SK-N-SH (cell line): ENCODE measurements around the gene SPTBN1. TPM values are rescaled to one million over a fixed set of nuclear protein-coding genes. Genes with fewer than 3 reads are reported as not detected.

Experiments used
- CTCF ChIA-PET: fragments of 300-600, 350-600 bp; formaldehyde crosslinking; extraction: SDS; loops from one replicate; lab custom pipeline; 2021; lab: Yijun Ruan, JAX
- POLR2A ChIA-PET: fragments of 350-600 bp; sonication (Branson Sonifier 250); formaldehyde crosslinking; extraction: SDS; loops from one replicate; lab custom pipeline; 2020; ENCODE audit warnings: antibody characterized with exemption, inconsistent platforms; lab: Yijun Ruan, JAX
- DNase-seq: peaks from one replicate; pipeline ENCODE4 v3.0.0; 2012
- H2AFZ ChIP-seq: fragments of 200-600 bp; sonication (generic); 2 replicates; pipeline ENCODE4 v1.8.1; 2016; ENCODE audit warnings: antibody characterized with exemption, mild to moderate bottlenecking, low read depth
- H3F3A ChIP-seq: fragments of 200-600 bp; sonication (generic); replicated peaks from 2 replicates; pipeline ENCODE3; 2016; ENCODE audit warnings: antibody characterized with exemption, mild to moderate bottlenecking; ENCODE audit not compliant: insufficient read depth
- H3K27ac ChIP-seq, 2 experiments: fragments of 200-500 bp in 1 of 2; fragments of 200-600 bp in 1 of 2; sonication (Bioruptor generic) in 1 of 2; sonication (generic), shearing (Covaris generic) in 1 of 2; 2 replicates each; pipeline versions ENCODE4 v1.5.1 to v1.6.1; 2014 to 2016; ENCODE audit warnings: low read depth in 2 of 2, inconsistent platforms in 1 of 2, low read length in 1 of 2, mild to moderate bottlenecking in 1 of 2, mixed read lengths in 1 of 2
- H3K27me3 ChIP-seq: fragments of 200-600 bp; sonication (generic), shearing (Covaris generic); 2 replicates; pipeline ENCODE4 v1.6.1; 2016; ENCODE audit warnings: mixed run types; ENCODE audit not compliant: insufficient read depth
- H3K36me3 ChIP-seq, 2 experiments: fragments of 200-500 bp in 1 of 2; fragments of 200-600 bp in 1 of 2; sonication (Bioruptor generic) in 1 of 2; sonication (generic) in 1 of 2; replicated peaks in 1 of 2; 2 replicates each; pipeline versions ENCODE3 to v1.5.1; 2014 to 2016; ENCODE audit warnings: low read length in 1 of 2, mild to moderate bottlenecking in 1 of 2; ENCODE audit not compliant: insufficient read depth in 2 of 2, control insufficient read depth in 1 of 2
- H3K4me1 ChIP-seq, 2 experiments: fragments of 200-500 bp in 1 of 2; fragments of 200-600 bp in 1 of 2; sonication (Bioruptor generic) in 1 of 2; sonication (generic), shearing (Covaris generic) in 1 of 2; 2 replicates each; pipeline versions ENCODE4 v1.5.1 to v1.6.1; 2014 to 2016; ENCODE audit warnings: low read depth in 1 of 2, low read length in 1 of 2, mixed run types in 1 of 2; ENCODE audit not compliant: insufficient read depth in 2 of 2, control insufficient read depth in 1 of 2
- H3K4me2 ChIP-seq: fragments of 200-600 bp; sonication (generic), shearing (Covaris generic); 2 replicates; pipeline ENCODE4 v1.6.1; 2017; ENCODE audit warnings: mixed run types
- H3K4me3 ChIP-seq, 2 experiments: fragments of 200-500 bp in 1 of 2; fragments of 200-600 bp in 1 of 2; sonication (Bioruptor generic) in 1 of 2; sonication (generic), shearing (Covaris generic) in 1 of 2; 2 replicates each; pipeline versions ENCODE4 v1.5.1 to v1.8.1; 2014 to 2016; ENCODE audit warnings: low read depth in 2 of 2, inconsistent platforms in 1 of 2, low read length in 1 of 2, mild to moderate bottlenecking in 1 of 2, mixed read lengths in 1 of 2, moderate library complexity in 1 of 2
- H3K79me2 ChIP-seq: fragments of 200-600 bp; sonication (generic); 2 replicates; pipeline ENCODE4 v1.8.1; 2017; ENCODE audit warnings: mild to moderate bottlenecking; ENCODE audit not compliant: insufficient read depth
- H3K9ac ChIP-seq: fragments of 200-600 bp; sonication (generic); 2 replicates; pipeline ENCODE4 v1.6.1; 2017; ENCODE audit warnings: mixed run types
- H3K9me2 ChIP-seq: fragments of 200-600 bp; sonication (generic); 2 replicates; pipeline ENCODE4 v1.6.1; 2017; ENCODE audit warnings: mixed run types
- H3K9me3 ChIP-seq: fragments of 200-600 bp; sonication (generic); 2 replicates; pipeline ENCODE4 v1.6.1; 2017; ENCODE audit warnings: mixed run types, mild to moderate bottlenecking, moderate library complexity
- H4K20me1 ChIP-seq: fragments of 200-600 bp; sonication (generic); 2 replicates; pipeline ENCODE4 v1.6.1; 2017; ENCODE audit warnings: mild to moderate bottlenecking, mixed run types; ENCODE audit not compliant: insufficient read depth
- CHD2 ChIP-seq: fragments of 150-350 bp; IDR thresholded peaks from 2 replicates; pipeline ENCODE4 v1.6.1; 2018; ENCODE audit warnings: low read length; ENCODE audit not compliant: partially characterized antibody
- ELF1 ChIP-seq: IDR thresholded peaks from 2 replicates; pipeline ENCODE4 v1.4.0; 2012
- EP300 ChIP-seq, 2 experiments: IDR thresholded peaks; 2 replicates each; pipeline versions ENCODE4 v1.4.0 to v1.6.1; 2012; ENCODE audit warnings: borderline replicate concordance in 1 of 2, low read depth in 1 of 2, low read length in 1 of 2
- EZH2phosphoT487 ChIP-seq: fragments of 200-600 bp; sonication (generic); IDR thresholded peaks from 2 replicates; pipeline ENCODE4 v1.6.1; 2017; ENCODE audit warnings: low read depth, mixed run types, mild to moderate bottlenecking, antibody characterized with exemption, moderate library complexity, borderline replicate concordance
- FOSL2 ChIP-seq: IDR thresholded peaks from 2 replicates; pipeline ENCODE4 v1.4.0; 2012; ENCODE audit warnings: low read depth, mild to moderate bottlenecking, moderate library complexity, borderline replicate concordance
- GABPA ChIP-seq: IDR thresholded peaks from 2 replicates; pipeline ENCODE4 v1.4.0; 2012; ENCODE audit warnings: low read depth, mild to moderate bottlenecking
- JUND ChIP-seq: IDR thresholded peaks from 2 replicates; pipeline ENCODE4 v1.4.0; 2012
- MEF2A ChIP-seq: IDR thresholded peaks from 2 replicates; pipeline ENCODE4 v1.4.0; 2012; ENCODE audit warnings: low read depth, borderline replicate concordance
- MXI1 ChIP-seq: IDR thresholded peaks from 2 replicates; pipeline ENCODE4 v1.6.1; 2012; ENCODE audit warnings: mild to moderate bottlenecking, low read depth, low read length, improper control_type of control experiment
- POLR2AphosphoS5 ChIP-seq: IDR thresholded peaks from 2 replicates; pipeline ENCODE4 v1.6.1; 2012; ENCODE audit warnings: low read depth, low read length
- RCOR1 ChIP-seq: fragments of 150-350 bp; IDR thresholded peaks from 2 replicates; pipeline ENCODE4 v1.6.1; 2017; ENCODE audit warnings: antibody characterized with exemption, low read length
- RXRA ChIP-seq: IDR thresholded peaks from 2 replicates; pipeline ENCODE4 v1.4.0; 2012; ENCODE audit warnings: low read depth, mild to moderate bottlenecking, borderline replicate concordance
- SMC3 ChIP-seq: IDR thresholded peaks from 2 replicates; pipeline ENCODE4 v1.6.1; 2012; ENCODE audit warnings: low read depth, low read length, improper control_type of control experiment
- TAF1 ChIP-seq: IDR thresholded peaks from 2 replicates; pipeline ENCODE4 v1.6.1; 2012; ENCODE audit warnings: low read depth, mild to moderate bottlenecking, low read length, moderate library complexity, borderline replicate concordance
- TCF12 ChIP-seq: IDR thresholded peaks from 2 replicates; pipeline ENCODE4 v1.4.0; 2012
- TEAD4 ChIP-seq: IDR thresholded peaks from 2 replicates; pipeline ENCODE4 v1.4.0; 2012; ENCODE audit warnings: mild to moderate bottlenecking, borderline replicate concordance; ENCODE audit not compliant: insufficient read depth
- WGBS: methylation state at CpG from one replicate; pipeline ENCODE4 v1.1.6; 2017; ENCODE audit warnings: low lambda C conversion rate; 5-methylcytosine and 5-hydroxymethylcytosine counted together
- polyA plus RNA-seq, 3 experiments: library from polyadenylated mRNA; depleted of rRNA; stranded (reverse); fragments of >200 nt; gene quantifications; 2 replicates each; pipeline ENCODE4 v1.2.3, GENCODE V29; 2012
- TF ChIP-seq, protein P1 (sequence below): IDR thresholded peaks from 2 replicates; pipeline ENCODE4 v1.4.0; 2012; ENCODE audit warnings: low read depth, borderline replicate concordance
- TF ChIP-seq, protein P2 (sequence below): IDR thresholded peaks from 2 replicates; pipeline ENCODE4 v1.6.1; 2012; ENCODE audit warnings: mild to moderate bottlenecking, low read depth, low read length, moderate library complexity
- TF ChIP-seq, protein P3 (sequence below): fragments of 200-600 bp; sonication (generic); IDR thresholded peaks from 2 replicates; pipeline ENCODE4 v1.6.1; 2017; ENCODE audit warnings: antibody characterized with exemption, mild to moderate bottlenecking, moderate library complexity
- TF ChIP-seq, protein P4 (sequence below): IDR thresholded peaks from 2 replicates; pipeline ENCODE4; 2012

Gene SPTBN1
- polyA plus RNA-seq, 1 of the 3 experiments (the other 2 are of a cell fraction): 29.1 TPM

DNA sequence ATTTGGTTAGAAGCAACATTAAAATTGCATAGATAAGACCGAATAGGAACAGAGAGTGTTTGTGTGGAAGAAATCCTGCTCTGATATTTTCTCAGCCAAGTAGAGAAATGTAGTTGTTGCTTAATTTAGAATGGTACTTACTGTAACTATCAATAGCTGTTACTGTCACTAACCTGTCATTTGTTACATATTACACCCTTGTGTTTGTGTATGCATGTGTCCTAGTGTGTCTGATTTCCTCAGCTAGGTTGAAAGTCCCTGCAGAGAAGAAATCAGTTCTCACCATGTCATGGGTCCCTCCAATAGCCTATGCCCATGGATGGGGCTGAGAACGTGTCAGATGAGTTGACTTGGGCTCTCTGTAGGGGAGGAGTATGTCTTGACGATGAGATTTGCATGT is 94.4 kb downstream of the SPTBN1 start:
- H3K36me3 ChIP-seq: no peaks in the 10 kb centered on the region
- H3K4me3 ChIP-seq: no peak overlapping the region
- H3K4me2 ChIP-seq: no peak overlapping the region
- no peak for TF ChIP-seq FOSL2
- TF ChIP-seq SMC3: no peak
- TF ChIP-seq GABPA: no peak
- TF ChIP-seq, all 33 proteins: peak for 0
- WGBS: 87% methylated on average over 3 of the region's 3 CpGs
- Histone ChIP-seq H3K9ac (no peak overlapping the region), H3K79me2 (peaks cover 15% of the 10 kb centered on the region; the same call in 1 of the 2 replicates), H2AFZ (no peak overlapping the region), H3K4me1 (peaks cover 0 to 12% of the 10 kb centered on the region in 2 experiments; a peak in 1 of 4 replicates), H3K27ac (no peak overlapping the region), H4K20me1 (0 out of 2 replicates have a peak, but pooled peaks cover 3% of the 10 kb centered on the region), H3F3A (no peaks in the 10 kb centered on the region), H3K9me3 (no peaks in the 10 kb centered on the region), H3K9me2 (no peaks in the 10 kb centered on the region), H3K27me3 (no peaks in the 10 kb centered on the region)
- DNase-seq: no peak
- ChIA-PET POLR2A (interaction anchor here (2.1 kb wide), 1 partner anchor 9 kb away, joined by 7 read pairs; no protein-coding TSS in a partner anchor), CTCF (interaction anchor here (1.0 to 1.4 kb wide), 5 partner anchors 15 to 154 kb away, joined by 3 to 5 read pairs (median 4); no protein-coding TSS in a partner anchor)

DNA sequence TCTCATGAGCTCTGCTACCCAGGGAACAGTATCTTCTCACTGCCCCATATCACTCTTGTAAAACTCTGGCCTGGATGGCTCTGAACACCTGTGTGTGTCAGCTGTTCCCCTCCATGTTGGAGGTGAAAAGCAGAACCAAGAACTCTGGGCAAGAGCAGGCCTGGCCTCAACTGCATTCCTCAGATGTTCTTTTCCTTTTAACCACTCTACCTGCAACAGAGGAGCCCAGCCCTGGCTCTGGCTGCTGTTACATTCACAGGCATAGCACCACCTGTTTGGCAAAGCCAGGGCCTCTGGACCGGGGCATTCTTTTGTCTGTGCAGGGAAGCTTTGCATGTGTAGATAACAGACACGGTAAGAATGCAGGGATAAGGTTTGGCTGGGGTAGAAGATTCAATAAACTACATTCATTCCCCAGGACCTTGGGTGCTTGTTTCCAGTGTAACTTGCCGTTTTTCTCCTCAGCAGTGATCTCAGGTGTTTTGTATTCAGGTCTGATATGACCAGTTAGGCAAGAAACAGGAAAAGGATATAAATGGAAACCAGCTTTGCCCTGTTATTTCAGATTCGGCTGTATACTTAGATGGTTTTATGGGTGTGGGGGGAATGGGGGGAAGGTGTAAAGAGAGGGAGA is 95.1 kb downstream of the SPTBN1 start:
- Histone ChIP-seq H3K36me3 (no peaks in the 10 kb centered on the region), H2AFZ (no peak overlapping the region), H3K4me1 (peaks cover 0 to 12% of the 10 kb centered on the region in 2 experiments; a peak in 1 of 4 replicates), H3K27ac (no peak overlapping the region), H3K79me2 (peaks cover 11% of the 10 kb centered on the region; the same call in 1 of the 2 replicates), H3K9me3 (no peaks in the 10 kb centered on the region), H3K9ac (no peak overlapping the region), H3K27me3 (no peaks in the 10 kb centered on the region), H3F3A (no peaks in the 10 kb centered on the region), H3K4me3 (no peak overlapping the region), H3K4me2 (no peak overlapping the region), H4K20me1 (no peaks in the 10 kb centered on the region), H3K9me2 (no peaks in the 10 kb centered on the region)
- CTCF ChIA-PET: interaction anchor here (0.8 to 1.4 kb wide), 4 partner anchors 14 to 153 kb away, joined by 3 to 5 read pairs (median 4); no protein-coding TSS in a partner anchor
- WGBS: 97% methylated on average over 4 of the region's 4 CpGs
- TF ChIP-seq MEF2A (no peak), CHD2 (no peak), TCF12 (no peak), EP300 (IDR thresholded peaks at IDR 0.05; ENCODE audit: borderline replicate concordance in 1 of 2, low read depth in 1 of 2, low read length in 1 of 2) (no peak), JUND (no peak), MXI1 (no peak), POLR2AphosphoS5 (no peak), RCOR1 (no peak), TAF1 (no peak), TEAD4 (no peak), ELF1 (no peak), EZH2phosphoT487 (no peak), RXRA (no peak)
- TF ChIP-seq, protein P1, sequence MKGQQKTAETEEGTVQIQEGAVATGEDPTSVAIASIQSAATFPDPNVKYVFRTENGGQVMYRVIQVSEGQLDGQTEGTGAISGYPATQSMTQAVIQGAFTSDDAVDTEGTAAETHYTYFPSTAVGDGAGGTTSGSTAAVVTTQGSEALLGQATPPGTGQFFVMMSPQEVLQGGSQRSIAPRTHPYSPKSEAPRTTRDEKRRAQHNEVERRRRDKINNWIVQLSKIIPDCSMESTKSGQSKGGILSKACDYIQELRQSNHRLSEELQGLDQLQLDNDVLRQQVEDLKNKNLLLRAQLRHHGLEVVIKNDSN: no peak
- TF ChIP-seq, protein P2, sequence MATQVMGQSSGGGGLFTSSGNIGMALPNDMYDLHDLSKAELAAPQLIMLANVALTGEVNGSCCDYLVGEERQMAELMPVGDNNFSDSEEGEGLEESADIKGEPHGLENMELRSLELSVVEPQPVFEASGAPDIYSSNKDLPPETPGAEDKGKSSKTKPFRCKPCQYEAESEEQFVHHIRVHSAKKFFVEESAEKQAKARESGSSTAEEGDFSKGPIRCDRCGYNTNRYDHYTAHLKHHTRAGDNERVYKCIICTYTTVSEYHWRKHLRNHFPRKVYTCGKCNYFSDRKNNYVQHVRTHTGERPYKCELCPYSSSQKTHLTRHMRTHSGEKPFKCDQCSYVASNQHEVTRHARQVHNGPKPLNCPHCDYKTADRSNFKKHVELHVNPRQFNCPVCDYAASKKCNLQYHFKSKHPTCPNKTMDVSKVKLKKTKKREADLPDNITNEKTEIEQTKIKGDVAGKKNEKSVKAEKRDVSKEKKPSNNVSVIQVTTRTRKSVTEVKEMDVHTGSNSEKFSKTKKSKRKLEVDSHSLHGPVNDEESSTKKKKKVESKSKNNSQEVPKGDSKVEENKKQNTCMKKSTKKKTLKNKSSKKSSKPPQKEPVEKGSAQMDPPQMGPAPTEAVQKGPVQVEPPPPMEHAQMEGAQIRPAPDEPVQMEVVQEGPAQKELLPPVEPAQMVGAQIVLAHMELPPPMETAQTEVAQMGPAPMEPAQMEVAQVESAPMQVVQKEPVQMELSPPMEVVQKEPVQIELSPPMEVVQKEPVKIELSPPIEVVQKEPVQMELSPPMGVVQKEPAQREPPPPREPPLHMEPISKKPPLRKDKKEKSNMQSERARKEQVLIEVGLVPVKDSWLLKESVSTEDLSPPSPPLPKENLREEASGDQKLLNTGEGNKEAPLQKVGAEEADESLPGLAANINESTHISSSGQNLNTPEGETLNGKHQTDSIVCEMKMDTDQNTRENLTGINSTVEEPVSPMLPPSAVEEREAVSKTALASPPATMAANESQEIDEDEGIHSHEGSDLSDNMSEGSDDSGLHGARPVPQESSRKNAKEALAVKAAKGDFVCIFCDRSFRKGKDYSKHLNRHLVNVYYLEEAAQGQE: no peak
- TF ChIP-seq, protein P3, sequence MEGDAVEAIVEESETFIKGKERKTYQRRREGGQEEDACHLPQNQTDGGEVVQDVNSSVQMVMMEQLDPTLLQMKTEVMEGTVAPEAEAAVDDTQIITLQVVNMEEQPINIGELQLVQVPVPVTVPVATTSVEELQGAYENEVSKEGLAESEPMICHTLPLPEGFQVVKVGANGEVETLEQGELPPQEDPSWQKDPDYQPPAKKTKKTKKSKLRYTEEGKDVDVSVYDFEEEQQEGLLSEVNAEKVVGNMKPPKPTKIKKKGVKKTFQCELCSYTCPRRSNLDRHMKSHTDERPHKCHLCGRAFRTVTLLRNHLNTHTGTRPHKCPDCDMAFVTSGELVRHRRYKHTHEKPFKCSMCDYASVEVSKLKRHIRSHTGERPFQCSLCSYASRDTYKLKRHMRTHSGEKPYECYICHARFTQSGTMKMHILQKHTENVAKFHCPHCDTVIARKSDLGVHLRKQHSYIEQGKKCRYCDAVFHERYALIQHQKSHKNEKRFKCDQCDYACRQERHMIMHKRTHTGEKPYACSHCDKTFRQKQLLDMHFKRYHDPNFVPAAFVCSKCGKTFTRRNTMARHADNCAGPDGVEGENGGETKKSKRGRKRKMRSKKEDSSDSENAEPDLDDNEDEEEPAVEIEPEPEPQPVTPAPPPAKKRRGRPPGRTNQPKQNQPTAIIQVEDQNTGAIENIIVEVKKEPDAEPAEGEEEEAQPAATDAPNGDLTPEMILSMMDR: no peak
- TF ChIP-seq, protein P4, sequence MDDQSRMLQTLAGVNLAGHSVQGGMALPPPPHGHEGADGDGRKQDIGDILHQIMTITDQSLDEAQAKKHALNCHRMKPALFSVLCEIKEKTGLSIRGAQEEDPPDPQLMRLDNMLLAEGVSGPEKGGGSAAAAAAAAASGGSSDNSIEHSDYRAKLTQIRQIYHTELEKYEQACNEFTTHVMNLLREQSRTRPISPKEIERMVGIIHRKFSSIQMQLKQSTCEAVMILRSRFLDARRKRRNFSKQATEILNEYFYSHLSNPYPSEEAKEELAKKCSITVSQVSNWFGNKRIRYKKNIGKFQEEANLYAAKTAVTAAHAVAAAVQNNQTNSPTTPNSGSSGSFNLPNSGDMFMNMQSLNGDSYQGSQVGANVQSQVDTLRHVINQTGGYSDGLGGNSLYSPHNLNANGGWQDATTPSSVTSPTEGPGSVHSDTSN: no peak
- DNase-seq: no peak
- POLR2A ChIA-PET: interaction anchor here (2.1 kb wide), 1 partner anchor 8 kb away, joined by 7 read pairs; no protein-coding TSS in a partner anchor
